GM18505 (cell line): ENCODE data around the gene TMEM95.

Source experiments
- ATAC-seq: cut with Tn5 transposase; IDR thresholded peaks from one replicate; pipeline ENCODE4 v1.9.1; 2021; ENCODE audit not compliant: unreplicated experiment
- POLR2A ChIP-seq: IDR thresholded peaks from 4 replicates; pipeline ENCODE4 v1.6.1; 2011; ENCODE audit warnings: borderline replicate concordance; ENCODE audit not compliant: insufficient read depth, insufficient read length; ENCODE audit errors: extremely low read depth

Gene TMEM95

GRCh38 chr17:7346761-7347614 is 8.0 kb upstream of the TMEM95 start:
- no peak for ATAC-seq
- no peak for TF ChIP-seq POLR2A

DNA sequence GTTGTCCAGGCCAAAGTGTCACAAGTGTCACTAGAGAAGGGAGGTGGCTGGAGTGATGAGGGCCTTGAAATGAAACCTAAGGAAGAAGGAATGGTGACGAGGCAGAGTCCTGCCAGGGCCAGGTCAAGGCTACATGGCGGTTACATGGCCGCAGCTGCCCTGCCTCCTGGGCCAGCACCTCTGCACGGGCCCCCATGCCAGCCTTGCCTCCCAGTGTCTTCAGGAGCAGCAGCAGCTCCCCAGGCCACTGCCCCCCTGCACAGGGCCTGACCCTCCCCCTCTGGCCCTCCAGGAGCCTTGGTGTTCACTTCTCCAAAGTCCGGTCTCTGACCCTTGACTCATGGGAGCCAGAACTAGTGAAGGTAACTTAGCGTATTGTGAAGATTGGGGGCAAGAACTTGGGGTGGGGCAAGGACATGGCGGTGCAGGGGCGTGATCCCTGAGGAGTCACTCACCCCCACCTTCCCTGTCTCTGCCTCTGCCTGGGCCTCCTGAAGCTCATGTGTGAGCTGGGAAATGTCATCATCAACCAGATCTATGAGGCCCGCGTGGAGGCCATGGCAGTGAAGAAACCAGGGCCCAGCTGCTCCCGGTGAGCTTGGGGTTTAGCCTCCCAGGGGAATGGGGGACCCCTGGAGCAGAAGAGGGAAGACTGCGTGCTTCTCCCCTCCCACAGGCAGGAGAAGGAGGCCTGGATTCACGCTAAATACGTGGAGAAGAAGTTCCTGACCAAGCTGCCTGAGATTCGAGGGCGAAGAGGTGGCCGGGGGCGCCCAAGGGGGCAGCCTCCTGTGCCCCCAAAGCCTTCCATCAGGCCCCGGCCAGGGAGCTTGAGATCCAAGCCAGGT is 7.1 kb upstream of the TMEM95 start:
- ATAC-seq: no peak
- TF ChIP-seq POLR2A: no peak

GRCh38 chr17:7348478-7349242 is 6.3 kb upstream of the TMEM95 start:
- TF ChIP-seq POLR2A: peak; percentile 23
- no peak for ATAC-seq

DNA sequence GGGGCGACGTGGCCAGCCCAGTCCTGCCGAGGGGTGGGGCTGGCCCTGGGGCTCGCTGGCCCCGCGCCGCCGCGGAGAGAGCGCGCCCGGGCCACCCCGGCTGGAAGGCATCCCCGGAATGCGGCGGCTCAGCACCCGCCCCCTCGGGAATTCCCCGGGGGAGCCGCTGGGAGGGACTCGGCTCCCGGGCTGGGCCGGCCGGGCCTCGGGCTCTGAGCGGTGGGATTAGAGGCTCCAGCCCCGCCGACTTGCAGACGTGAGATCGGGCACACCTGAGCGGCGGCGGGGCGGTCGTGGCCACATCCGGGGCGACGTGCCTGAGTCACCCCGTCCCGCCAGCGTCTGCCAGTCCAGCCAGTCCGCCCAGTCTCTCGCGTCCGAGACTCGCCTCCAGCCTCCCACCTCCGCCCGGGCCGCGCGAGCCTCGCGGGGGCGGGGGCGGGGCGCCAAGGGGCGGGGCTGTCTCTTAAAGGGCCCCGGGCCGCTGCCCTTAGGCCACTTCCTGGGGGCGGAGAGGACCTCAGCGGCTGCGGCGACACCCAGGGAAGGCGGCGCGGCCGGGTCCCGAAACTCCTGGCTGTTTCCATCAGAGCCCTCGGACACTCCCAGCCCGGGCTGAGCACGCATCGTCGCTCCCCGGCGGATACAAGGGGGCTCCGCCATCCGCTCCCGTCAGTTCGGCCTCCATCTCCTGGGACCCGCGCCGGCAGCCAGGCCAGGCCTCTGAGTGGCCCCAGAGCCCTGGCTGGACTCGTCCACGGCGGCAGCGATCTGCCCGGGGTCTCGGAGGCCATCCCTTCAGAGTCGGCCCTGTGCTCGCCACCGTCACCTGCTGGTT is 3.1 kb upstream of the TMEM95 start, which contains the start of gene KCTD11:
TSS of gene KCTD11 (plus strand) at position 498 of the 838 bp plus-strand sequence.
- peak; percentile 47 for TF ChIP-seq POLR2A
- peak; percentile 56 for ATAC-seq

DNA sequence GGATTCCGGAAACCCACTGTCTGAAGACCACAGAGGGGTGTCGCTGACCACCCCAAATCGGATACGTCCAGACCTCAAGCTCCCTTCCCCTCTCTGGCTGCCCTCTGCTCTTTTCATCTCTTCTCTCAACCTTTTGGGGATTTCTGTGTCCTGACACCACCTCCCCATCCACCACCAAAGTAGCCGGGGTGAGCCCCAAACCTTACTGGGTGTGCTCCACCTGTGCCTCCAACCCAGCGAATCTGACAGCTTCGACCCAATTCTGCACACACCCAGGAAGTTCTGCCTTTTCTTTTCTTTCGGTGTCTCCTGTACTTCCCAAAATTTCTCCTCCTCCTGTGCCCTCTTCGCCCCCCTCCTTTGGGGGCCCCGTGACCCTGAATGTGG is 2.5 kb upstream of the TMEM95 start:
- no peak for TF ChIP-seq POLR2A
- ATAC-seq: no peak

- ATAC-seq: no peak
- TF ChIP-seq POLR2A: no peak
Observed at GRCh38 chr17:7352910-7353635, 1.9 kb upstream of the TMEM95 start.

GRCh38 chr17:7354262-7354843 is 603 bp upstream of the TMEM95 start:
- no peak for ATAC-seq
- no peak for TF ChIP-seq POLR2A

- no peak for TF ChIP-seq POLR2A
- no peak for ATAC-seq
Observed at GRCh38 chr17:7355573-7355972, 617 bp downstream of the TMEM95 start.

DNA sequence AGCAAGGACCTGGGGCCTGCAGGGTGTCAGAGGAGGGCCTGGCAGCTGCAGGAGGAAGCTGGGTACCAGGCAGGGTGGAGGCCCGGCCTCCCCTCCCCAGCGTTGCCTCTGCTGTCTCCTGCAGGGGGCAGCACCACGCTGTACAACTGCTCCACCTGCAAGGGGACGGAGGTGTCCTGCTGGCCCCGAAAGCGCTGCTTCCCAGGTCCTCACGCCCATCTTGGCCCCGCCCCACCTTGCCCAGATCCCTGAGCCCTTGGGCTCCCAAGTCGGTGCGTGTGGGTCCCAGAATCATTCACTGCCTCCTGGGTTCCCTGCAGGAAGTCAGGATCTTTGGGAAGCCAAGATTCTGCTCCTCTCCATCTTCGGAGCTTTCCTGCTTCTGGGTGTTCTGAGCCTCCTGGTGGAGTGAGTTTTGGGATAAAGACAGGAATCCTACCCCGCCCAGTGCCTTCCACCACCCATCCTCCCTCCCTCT is 1.2 kb downstream of the TMEM95 start:
- ATAC-seq: no peak
- TF ChIP-seq POLR2A: no peak

GRCh38 chr17:7356756-7357155 is 1.8 kb downstream of the TMEM95 start:
- no peak for TF ChIP-seq POLR2A
- no peak for ATAC-seq

DNA sequence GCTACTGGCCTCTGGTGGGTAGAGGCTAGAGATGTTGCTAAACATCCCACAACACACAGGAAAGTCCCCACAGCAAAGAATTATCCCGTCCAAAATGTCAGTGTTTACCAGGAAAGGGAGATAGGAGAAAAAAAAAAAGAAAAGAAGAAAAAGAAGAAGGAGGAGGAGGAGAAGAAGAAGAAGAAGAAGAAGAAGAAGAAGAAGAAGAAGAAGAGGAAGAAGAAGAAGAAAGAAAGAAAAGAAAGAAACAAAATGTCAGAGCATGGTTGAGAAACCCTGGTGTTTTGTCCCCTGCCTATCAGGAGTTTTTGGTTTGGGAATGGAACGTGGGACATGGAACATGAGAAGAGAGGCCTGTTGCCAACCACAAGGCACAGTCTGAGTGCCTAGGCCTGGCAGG is 2.4 kb downstream of the TMEM95 start:
- ATAC-seq: no peak
- no peak for TF ChIP-seq POLR2A
